Panc1 (cell line): ENCODE data around the gene BRD2. TPM values are rescaled to one million over a fixed set of nuclear protein-coding genes. Genes with fewer than 3 reads are reported as not detected.

Experiments
- ATAC-seq: fragments of 200-7000 bp; cut with Tn5 transposase; 2 replicates; pipeline ENCODE4 v1.9.1; 2020; ENCODE audit warnings: mild to moderate bottlenecking, moderate library complexity
- BruUV-seq: library from RNA; stranded (reverse); fragments of 400-500 nt; replicated peaks from 2 replicates; lab custom pipeline; 2021; lab: Mats Ljungman, UMichigan
- CTCF ChIA-PET: fragments of 300-600 bp; sonication (Branson Sonifier 250); formaldehyde crosslinking; loops from one replicate; lab custom pipeline; 2022; ENCODE audit warnings: antibody characterized with exemption; lab: Charles Lee
- POLR2A ChIA-PET: fragments of 300-600 bp; sonication (Branson Sonifier 250); formaldehyde crosslinking; loops from one replicate; lab custom pipeline; 2022; ENCODE audit warnings: antibody characterized with exemption; lab: Charles Lee
- DNase-seq: peaks from one replicate; pipeline ENCODE4 v3.0.0-alpha.2; 2010; ENCODE audit warnings: low read depth, low spot score
- H3K27ac ChIP-seq: 2 replicates; pipeline ENCODE4 v1.5.1; 2011; ENCODE audit warnings: mild to moderate bottlenecking, low read length, inconsistent platforms
- H3K27me3 ChIP-seq: fragments of 200-500 bp; sonication (Bioruptor generic); 2 replicates; pipeline ENCODE4 v1.6.0; 2014; ENCODE audit warnings: low read length, inconsistent platforms; ENCODE audit not compliant: control insufficient read depth, insufficient read depth
- H3K36me3 ChIP-seq: fragments of 200-500 bp; sonication (Bioruptor generic); 2 replicates; pipeline ENCODE4 v1.5.1; 2014; ENCODE audit warnings: inconsistent platforms, mild to moderate bottlenecking, low read length, moderate library complexity; ENCODE audit not compliant: control insufficient read depth, insufficient read depth
- H3K4me1 ChIP-seq: 2 replicates; pipeline ENCODE4 v1.5.1; 2011; ENCODE audit warnings: inconsistent platforms, mild to moderate bottlenecking, low read length, moderate library complexity; ENCODE audit not compliant: control insufficient read depth, insufficient read depth
- H3K4me3 ChIP-seq, 2 experiments: 2 replicates each; pipeline ENCODE4 v1.5.1; 2011 to 2012; ENCODE audit warnings: low read depth in 2 of 2, low read length in 2 of 2, mild to moderate bottlenecking in 2 of 2, inconsistent platforms in 1 of 2, moderate library complexity in 1 of 2
- H3K9me3 ChIP-seq: fragments of 200-500 bp; sonication (Bioruptor generic); 2 replicates; pipeline ENCODE4 v1.5.1; 2014; ENCODE audit warnings: low read depth, mild to moderate bottlenecking, inconsistent platforms, low read length, moderate library complexity; ENCODE audit not compliant: control insufficient read depth, insufficient read depth
- POLR2AphosphoS5 ChIP-seq: IDR thresholded peaks from 2 replicates; pipeline ENCODE4 v1.6.1; 2012; ENCODE audit warnings: mild to moderate bottlenecking, low read depth, low read length, moderate library complexity
- SIN3A ChIP-seq: IDR thresholded peaks from 2 replicates; pipeline ENCODE4 v1.6.1; 2012; ENCODE audit warnings: low read depth, mild to moderate bottlenecking, low read length, moderate library complexity, borderline replicate concordance; ENCODE audit not compliant: insufficient read depth
- TCF7L2 ChIP-seq: IDR thresholded peaks from 2 replicates; pipeline ENCODE4 v1.6.1; 2011; ENCODE audit warnings: mild to moderate bottlenecking, low read depth, low read length, inconsistent platforms
- in situ Hi-C: cut with HindIII; loops from 2 replicates; pipeline ENCODE4 v1.10.0; 2016; ENCODE audit warnings: low sequenced_read_pairs, low pct_unique_long_range_greater_than_20kb
- intact Hi-C: fragments of 100-400 bp; cut with micrococcal nuclease; formaldehyde crosslinking; loops from one replicate; pipeline ENCODE4 v1.10.0; 2022; ENCODE audit not compliant: unreplicated experiment
- total RNA-seq: library from RNA; stranded (reverse); gene quantifications from one replicate; pipeline ENCODE4 v1.2.1, GENCODE V29; 2021; ENCODE audit not compliant: unreplicated experiment
- TF ChIP-seq, protein P1 (sequence below): fragments of 450-650 bp; IDR thresholded peaks from 2 replicates; pipeline ENCODE4 v1.5.1; 2017; ENCODE audit warnings: mild to moderate bottlenecking
- TF ChIP-seq, protein P2 (sequence below), 2 experiments: IDR thresholded peaks; 2 replicates each; pipeline ENCODE4 v1.6.1; 2011 to 2012; ENCODE audit warnings: low read depth in 2 of 2, control low read depth in 1 of 2, low read length in 1 of 2, mild to moderate bottlenecking in 1 of 2, moderate library complexity in 1 of 2; ENCODE audit not compliant: insufficient read depth in 1 of 2

Gene BRD2
- total RNA-seq, 1 experiment from 2014 or later: 209 TPM

DNA sequence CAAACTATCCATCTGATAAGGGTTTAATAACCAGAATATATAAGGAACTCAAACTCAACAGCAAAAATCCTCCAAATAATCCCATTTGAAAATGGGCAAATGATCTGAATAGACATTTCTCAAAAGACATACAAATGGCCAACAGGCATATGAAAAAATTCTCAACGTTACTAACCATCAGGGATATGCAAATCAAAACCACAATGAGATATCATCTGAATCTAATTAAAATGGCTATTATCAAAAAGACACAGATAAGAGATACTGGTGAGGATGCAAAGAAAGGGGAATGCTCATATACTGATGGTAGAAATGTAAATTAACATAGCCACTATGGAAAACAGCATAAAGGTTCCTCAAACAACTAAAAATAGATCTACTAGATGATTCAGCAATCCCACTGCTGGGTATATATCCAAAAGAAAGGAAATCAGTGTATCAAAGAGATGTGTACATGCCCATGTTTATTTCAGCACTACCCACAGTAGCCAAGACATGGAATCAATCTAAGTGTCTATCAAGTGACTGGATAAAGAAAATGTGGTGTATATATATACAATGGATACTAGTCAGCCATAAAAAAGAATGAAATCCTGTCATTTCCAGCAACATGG is 6.1 kb upstream of the BRD2 start:
- H3K27me3 ChIP-seq: no peaks in the 10 kb centered on the region
- H3K9me3 ChIP-seq: no peaks in the 10 kb centered on the region
- intact Hi-C loops: no loop called here
- peaks cover 23% of the 10 kb centered on the region for H3K4me1 ChIP-seq
- in situ Hi-C loops: no loop called here
- ChIA-PET CTCF (no interaction called here), POLR2A (interaction anchor here (0.6 to 2.0 kb wide), 2 partner anchors 9 to 249 kb away, joined by 6 to 20 read pairs; no protein-coding TSS in a partner anchor)
- no peak overlapping the region for H3K27ac ChIP-seq
- DNase-seq: no peak
- H3K36me3 ChIP-seq: no peaks in the 10 kb centered on the region
- TF ChIP-seq, protein P1, sequence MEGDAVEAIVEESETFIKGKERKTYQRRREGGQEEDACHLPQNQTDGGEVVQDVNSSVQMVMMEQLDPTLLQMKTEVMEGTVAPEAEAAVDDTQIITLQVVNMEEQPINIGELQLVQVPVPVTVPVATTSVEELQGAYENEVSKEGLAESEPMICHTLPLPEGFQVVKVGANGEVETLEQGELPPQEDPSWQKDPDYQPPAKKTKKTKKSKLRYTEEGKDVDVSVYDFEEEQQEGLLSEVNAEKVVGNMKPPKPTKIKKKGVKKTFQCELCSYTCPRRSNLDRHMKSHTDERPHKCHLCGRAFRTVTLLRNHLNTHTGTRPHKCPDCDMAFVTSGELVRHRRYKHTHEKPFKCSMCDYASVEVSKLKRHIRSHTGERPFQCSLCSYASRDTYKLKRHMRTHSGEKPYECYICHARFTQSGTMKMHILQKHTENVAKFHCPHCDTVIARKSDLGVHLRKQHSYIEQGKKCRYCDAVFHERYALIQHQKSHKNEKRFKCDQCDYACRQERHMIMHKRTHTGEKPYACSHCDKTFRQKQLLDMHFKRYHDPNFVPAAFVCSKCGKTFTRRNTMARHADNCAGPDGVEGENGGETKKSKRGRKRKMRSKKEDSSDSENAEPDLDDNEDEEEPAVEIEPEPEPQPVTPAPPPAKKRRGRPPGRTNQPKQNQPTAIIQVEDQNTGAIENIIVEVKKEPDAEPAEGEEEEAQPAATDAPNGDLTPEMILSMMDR: no peak
- TF ChIP-seq SIN3A (no peak), TCF7L2 (no peak), POLR2AphosphoS5 (no peak)
- TF ChIP-seq, protein P2, sequence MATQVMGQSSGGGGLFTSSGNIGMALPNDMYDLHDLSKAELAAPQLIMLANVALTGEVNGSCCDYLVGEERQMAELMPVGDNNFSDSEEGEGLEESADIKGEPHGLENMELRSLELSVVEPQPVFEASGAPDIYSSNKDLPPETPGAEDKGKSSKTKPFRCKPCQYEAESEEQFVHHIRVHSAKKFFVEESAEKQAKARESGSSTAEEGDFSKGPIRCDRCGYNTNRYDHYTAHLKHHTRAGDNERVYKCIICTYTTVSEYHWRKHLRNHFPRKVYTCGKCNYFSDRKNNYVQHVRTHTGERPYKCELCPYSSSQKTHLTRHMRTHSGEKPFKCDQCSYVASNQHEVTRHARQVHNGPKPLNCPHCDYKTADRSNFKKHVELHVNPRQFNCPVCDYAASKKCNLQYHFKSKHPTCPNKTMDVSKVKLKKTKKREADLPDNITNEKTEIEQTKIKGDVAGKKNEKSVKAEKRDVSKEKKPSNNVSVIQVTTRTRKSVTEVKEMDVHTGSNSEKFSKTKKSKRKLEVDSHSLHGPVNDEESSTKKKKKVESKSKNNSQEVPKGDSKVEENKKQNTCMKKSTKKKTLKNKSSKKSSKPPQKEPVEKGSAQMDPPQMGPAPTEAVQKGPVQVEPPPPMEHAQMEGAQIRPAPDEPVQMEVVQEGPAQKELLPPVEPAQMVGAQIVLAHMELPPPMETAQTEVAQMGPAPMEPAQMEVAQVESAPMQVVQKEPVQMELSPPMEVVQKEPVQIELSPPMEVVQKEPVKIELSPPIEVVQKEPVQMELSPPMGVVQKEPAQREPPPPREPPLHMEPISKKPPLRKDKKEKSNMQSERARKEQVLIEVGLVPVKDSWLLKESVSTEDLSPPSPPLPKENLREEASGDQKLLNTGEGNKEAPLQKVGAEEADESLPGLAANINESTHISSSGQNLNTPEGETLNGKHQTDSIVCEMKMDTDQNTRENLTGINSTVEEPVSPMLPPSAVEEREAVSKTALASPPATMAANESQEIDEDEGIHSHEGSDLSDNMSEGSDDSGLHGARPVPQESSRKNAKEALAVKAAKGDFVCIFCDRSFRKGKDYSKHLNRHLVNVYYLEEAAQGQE (IDR thresholded peaks at IDR 0.05; ENCODE audit: insufficient read depth in 1 of 2, low read depth in 2 of 2, low read length in 1 of 2): no peak
- no peak overlapping the region for H3K4me3 ChIP-seq
- BruUV-seq: no TSS peak
- ATAC-seq: no peak

DNA sequence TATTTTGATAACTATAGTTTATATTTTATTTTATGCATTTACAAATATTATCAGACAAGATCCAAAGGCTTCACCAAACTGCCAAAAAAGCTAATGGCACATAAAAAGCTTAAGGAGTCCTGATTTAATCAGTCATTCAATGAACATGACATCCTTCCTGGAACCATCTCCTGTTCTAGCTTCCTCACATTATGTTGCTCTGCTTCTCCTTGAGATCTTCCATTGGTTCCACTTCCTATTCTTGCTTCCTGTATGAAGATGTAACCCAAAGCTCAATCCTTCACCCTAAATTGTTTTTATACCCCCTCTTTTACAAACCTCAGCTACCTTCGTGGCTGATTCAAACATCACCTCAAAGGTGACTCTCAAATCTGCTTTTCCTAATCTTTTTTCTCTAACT is 4.5 kb upstream of the BRD2 start:
- DNase-seq (no peak), ATAC-seq (no peak)
- intact Hi-C loops: no loop called here
- TF ChIP-seq SIN3A (no peak), TCF7L2 (no peak), POLR2AphosphoS5 (no peak)
- TF ChIP-seq, protein P2 (IDR thresholded peaks at IDR 0.05; ENCODE audit: insufficient read depth in 1 of 2, low read depth in 2 of 2, low read length in 1 of 2): no peak
- TF ChIP-seq, protein P1: no peak
- peaks cover 26% of the 10 kb centered on the region for H3K4me1 ChIP-seq
- ChIA-PET CTCF (interaction anchor here (0.6 to 0.7 kb wide), 2 partner anchors 8 to 96 kb away, joined by 3 read pairs; no protein-coding TSS in a partner anchor), POLR2A (interaction anchor here (2.0 kb wide), 1 partner anchor 8 kb away, joined by 6 read pairs; no protein-coding TSS in a partner anchor)
- no peaks in the 10 kb centered on the region for H3K27me3 ChIP-seq
- H3K4me3 ChIP-seq: no peak overlapping the region
- H3K36me3 ChIP-seq: no peaks in the 10 kb centered on the region
- no peak overlapping the region for H3K27ac ChIP-seq
- in situ Hi-C loops: no loop called here
- H3K9me3 ChIP-seq: no peaks in the 10 kb centered on the region
- BruUV-seq: no TSS peak
